ENCODE measurements around the gene ARHGEF11.

GRCh38 chr1:157088607-157089006 is 43.1 kb upstream of the ARHGEF11 start:
- TF ChIP-seq CTCF (IDR thresholded peaks at IDR 0.05): no peak
- no peak for TF ChIP-seq POLR2A (IDR thresholded peaks at IDR 0.05)
